GM15510 (cell line): ENCODE data around the gene OR2A25.

Experiments
- POLR2A ChIP-seq: IDR thresholded peaks from 3 replicates; pipeline ENCODE4 v1.6.1; 2011; ENCODE audit warnings: borderline replicate concordance; ENCODE audit not compliant: insufficient read length; ENCODE audit errors: extremely low read depth

The OR2A25 gene

DNA sequence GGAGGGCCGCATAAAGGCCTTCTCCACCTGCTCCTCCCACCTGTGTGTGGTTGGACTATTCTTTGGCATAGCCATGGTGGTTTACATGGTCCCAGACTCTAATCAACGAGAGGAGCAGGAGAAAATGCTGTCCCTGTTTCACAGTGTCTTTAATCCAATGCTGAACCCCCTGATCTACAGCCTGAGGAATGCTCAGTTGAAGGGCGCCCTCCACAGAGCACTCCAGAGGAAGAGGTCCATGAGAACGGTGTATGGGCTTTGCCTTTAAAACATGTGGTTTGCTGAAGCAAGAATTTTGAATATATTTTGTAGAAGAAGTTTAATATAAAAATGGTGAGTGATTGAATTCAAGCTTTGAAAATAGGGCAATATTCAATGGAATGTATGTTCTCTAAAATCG lies 40.7 kb downstream of the OR2A25 start:
- TF ChIP-seq POLR2A, result no peak

DNA sequence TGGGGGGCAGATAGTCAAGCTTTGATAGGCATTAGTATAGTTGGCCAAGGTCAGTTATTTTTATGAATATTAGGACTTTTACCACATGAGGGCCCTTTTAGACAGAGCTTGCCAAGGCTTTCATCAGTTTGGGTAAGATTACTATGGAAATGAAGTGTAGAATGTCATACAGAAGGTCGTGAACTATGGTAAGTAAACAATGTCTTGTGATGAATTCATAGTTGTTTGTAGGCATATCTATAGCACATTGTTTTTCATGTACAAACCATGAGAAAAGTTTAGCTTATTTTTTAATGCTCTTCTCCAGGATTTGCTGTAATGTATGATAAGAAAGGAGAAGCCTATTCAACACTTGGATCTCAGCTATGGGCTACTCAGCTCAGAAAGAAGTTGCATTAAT lies 44.0 kb downstream of the OR2A25 start:
- TF ChIP-seq POLR2A, result no peak

DNA sequence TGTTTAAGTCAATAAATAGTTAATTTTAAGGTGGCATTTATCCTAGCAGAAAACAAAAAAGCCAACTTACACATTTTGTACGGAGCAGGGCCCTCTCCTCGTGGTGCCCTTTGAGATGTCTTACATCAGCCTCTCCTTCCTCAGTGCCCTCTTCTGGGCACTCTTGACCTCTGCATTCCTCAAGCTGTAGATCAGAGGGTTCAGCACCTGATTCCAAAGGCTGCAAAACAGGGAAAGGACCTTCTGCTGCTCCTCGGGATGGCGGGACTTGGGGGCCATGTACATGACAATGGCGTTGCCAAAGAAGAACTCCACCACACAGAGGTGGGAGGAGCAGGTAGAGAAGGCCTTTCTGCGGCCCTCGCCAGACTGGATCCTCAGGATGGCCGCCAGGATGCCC lies 48.7 kb downstream of the OR2A25 start:
- no peak for TF ChIP-seq POLR2A

DNA sequence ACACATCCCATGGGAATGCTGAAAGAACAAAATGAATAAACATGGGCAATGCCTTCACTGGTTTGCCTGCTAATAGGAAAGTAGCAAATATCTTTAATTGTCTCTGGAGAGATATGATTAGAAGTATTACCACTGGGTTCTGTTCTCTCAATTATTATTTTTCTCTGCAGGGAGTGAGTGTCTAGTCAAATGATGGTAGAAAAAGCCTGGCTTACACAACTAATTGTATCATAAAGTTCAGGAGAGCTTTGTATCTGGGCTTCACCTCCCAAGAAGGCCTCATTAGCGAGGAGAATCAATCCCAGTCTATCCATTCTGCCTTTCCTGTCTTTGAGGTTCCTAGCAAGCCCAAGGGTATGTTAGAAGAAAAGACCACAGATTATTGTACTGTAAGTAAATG lies 53.3 kb downstream of the OR2A25 start, which contains the start of gene OR2A14:
Gene OR2A14 (plus strand): TSS at position 301 of the 400 bp plus-strand sequence. CDS start 5,937 bp downstream, outside the sequence.
- TF ChIP-seq POLR2A, result no peak
